IMR-90 (cell line): ENCODE measurements around the gene HSPB6.

Experiments used
- BHLHE40 ChIP-seq: fragments of 150-350 bp; IDR thresholded peaks from 2 replicates; pipeline ENCODE4 v1.6.1; 2016; ENCODE audit warnings: mild to moderate bottlenecking, low read depth, low read length
- CEBPB ChIP-seq: IDR thresholded peaks from 2 replicates; pipeline ENCODE4 v1.6.1; 2012; ENCODE audit warnings: low read depth, low read length, improper control_type of control experiment
- CTCF ChIP-seq: conservative IDR thresholded peaks from 2 replicates; pipeline ENCODE4 v1.5.1; 2012; ENCODE audit warnings: mild to moderate bottlenecking, low read depth, low read length, improper control_type of control experiment
- ELK1 ChIP-seq: fragments of 150-350 bp; IDR thresholded peaks from 2 replicates; pipeline ENCODE4 v1.6.1; 2016; ENCODE audit warnings: low read depth, mild to moderate bottlenecking, low read length, moderate library complexity, borderline replicate concordance
- MAFK ChIP-seq: IDR thresholded peaks from 2 replicates; pipeline ENCODE4 v1.6.1; 2012; ENCODE audit warnings: low read depth, low read length, improper control_type of control experiment
- MAZ ChIP-seq: IDR thresholded peaks from 2 replicates; pipeline ENCODE4 v1.6.1; 2012; ENCODE audit warnings: low read depth, mild to moderate bottlenecking, low read length, improper control_type of control experiment, moderate library complexity, borderline replicate concordance
- MXI1 ChIP-seq: IDR thresholded peaks from 2 replicates; pipeline ENCODE4 v1.6.1; 2012; ENCODE audit warnings: low read depth, mild to moderate bottlenecking, low read length, moderate library complexity, borderline replicate concordance
- POLR2A ChIP-seq: IDR thresholded peaks from 2 replicates; pipeline ENCODE4 v1.6.1; 2012; ENCODE audit warnings: mild to moderate bottlenecking, low read depth, low read length
- RAD21 ChIP-seq: IDR thresholded peaks from 2 replicates; pipeline ENCODE4 v1.6.1; 2012; ENCODE audit warnings: low read length, improper control_type of control experiment
- RCOR1 ChIP-seq: IDR thresholded peaks from 2 replicates; pipeline ENCODE4 v1.6.1; 2012; ENCODE audit warnings: mild to moderate bottlenecking, low read length, improper control_type of control experiment; ENCODE audit not compliant: insufficient replicate concordance
- RFX5 ChIP-seq: IDR thresholded peaks from 2 replicates; pipeline ENCODE4 v1.8.0; 2012; ENCODE audit warnings: low read depth, mild to moderate bottlenecking, low read length, moderate library complexity
- USF2 ChIP-seq: fragments of 150-350 bp; IDR thresholded peaks from 2 replicates; pipeline ENCODE4 v1.6.1; 2017; ENCODE audit warnings: mild to moderate bottlenecking, antibody characterized with exemption, low read length, low read depth

- TF ChIP-seq CTCF (no peak), CEBPB (no peak), USF2 (no peak), RAD21 (no peak), POLR2A (no peak), BHLHE40 (no peak), ELK1 (no peak), MAFK (no peak), MAZ (no peak), RCOR1 (no peak), RFX5 (no peak), MXI1 (no peak)
Measured at GRCh38 chr19:35759697-35760096, 2.9 kb upstream of the HSPB6 start.
